Epithelial cell of esophagus (primary cell): Measurements from ENCODE around the gene ARHGAP24.
"Not testable (repeated sequence)": the region's sequence is repeated elsewhere in the genome, so short reads cannot be mapped to it uniquely, and the experiment has no call there.

Experiments used
- DNase-seq: peaks from one replicate; pipeline ENCODE4 v3.0.0; 2010; ENCODE audit warnings: low read depth
- H3K4me3 ChIP-seq: 2 replicates; pipeline ENCODE4 v1.5.1; 2011; ENCODE audit warnings: mild to moderate bottlenecking, low read length, control low read depth
- TF ChIP-seq, protein P1 (sequence below): IDR thresholded peaks from 2 replicates; pipeline ENCODE4 v1.5.1; 2011; ENCODE audit warnings: low read depth, mild to moderate bottlenecking, low read length, control low read depth, inconsistent platforms; ENCODE audit not compliant: insufficient read depth; ENCODE audit errors: missing control alignments

The ARHGAP24 gene

DNA sequence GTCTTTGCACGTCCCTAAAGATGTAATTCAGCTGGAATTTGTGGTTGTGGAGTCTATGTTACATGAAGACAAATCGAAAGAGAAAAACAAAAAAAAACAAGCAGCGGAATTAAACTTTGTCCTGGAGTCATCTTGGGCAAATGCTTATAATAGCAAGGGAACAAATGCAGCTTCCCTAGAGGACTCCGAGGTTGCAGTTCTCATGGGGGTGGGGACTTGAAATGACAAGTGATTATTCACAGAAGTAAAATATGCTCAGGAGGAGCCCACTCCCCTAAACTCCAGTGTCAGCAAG, 362.4 kb downstream of the ARHGAP24 start:
- H3K4me3 ChIP-seq = no peak overlapping the region
- DNase-seq = no peak
- TF ChIP-seq, protein P1, sequence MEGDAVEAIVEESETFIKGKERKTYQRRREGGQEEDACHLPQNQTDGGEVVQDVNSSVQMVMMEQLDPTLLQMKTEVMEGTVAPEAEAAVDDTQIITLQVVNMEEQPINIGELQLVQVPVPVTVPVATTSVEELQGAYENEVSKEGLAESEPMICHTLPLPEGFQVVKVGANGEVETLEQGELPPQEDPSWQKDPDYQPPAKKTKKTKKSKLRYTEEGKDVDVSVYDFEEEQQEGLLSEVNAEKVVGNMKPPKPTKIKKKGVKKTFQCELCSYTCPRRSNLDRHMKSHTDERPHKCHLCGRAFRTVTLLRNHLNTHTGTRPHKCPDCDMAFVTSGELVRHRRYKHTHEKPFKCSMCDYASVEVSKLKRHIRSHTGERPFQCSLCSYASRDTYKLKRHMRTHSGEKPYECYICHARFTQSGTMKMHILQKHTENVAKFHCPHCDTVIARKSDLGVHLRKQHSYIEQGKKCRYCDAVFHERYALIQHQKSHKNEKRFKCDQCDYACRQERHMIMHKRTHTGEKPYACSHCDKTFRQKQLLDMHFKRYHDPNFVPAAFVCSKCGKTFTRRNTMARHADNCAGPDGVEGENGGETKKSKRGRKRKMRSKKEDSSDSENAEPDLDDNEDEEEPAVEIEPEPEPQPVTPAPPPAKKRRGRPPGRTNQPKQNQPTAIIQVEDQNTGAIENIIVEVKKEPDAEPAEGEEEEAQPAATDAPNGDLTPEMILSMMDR = no peak

DNA sequence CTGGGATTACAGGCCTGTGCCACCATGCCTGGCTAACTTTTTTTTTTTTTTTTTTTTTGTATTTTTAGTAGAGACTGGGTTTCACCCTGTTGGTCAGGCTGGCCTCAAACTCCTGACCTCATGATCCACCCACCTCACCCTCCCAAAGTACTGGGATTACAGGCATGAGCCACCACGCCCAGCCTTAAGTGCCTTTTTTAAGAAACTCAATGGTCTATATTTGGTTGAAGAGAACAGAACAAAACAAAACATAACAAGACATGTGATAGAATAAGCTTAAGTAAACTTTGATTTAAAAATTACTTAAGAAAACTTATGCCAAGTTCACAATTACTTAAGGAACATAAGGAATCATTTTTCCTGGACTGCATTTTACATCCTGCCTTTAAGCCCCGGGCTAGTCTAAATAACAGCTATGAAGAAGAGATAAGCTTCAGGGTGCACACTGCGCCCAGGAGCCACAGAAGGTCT, 365.1 kb downstream of the ARHGAP24 start:
- not testable (repeated sequence) for H3K4me3 ChIP-seq, DNase-seq

GRCh38 chr4:85842540-85842939, 367.6 kb downstream of the ARHGAP24 start:
- TF ChIP-seq, protein P1 = no peak
- no peak overlapping the region for H3K4me3 ChIP-seq
- DNase-seq = no peak

- not testable (repeated sequence) for DNase-seq, H3K4me3 ChIP-seq
Observed at GRCh38 chr4:85853740-85854139, 378.8 kb downstream of the ARHGAP24 start.

DNA sequence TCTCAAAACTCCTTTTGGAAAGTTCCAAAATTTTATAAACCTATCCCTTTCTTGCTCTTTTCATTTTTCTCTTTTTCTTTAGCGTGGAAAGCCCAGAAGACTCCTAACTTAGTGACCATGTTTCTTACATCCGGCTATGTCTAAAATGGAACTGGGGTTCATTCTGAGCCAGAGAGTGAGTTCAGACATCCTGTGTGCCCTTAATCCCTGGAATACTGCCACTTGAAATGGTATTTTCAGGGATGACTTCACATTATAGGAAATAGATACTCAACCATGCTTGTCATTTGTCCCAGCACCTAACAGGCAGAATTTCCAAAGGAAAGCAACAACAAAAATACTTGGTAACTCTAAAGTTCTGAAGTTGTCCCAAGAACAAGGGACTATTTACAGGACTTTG, 379.6 kb downstream of the ARHGAP24 start:
- DNase-seq = no peak
- TF ChIP-seq, protein P1 = no peak
- H3K4me3 ChIP-seq = no peak overlapping the region

DNA sequence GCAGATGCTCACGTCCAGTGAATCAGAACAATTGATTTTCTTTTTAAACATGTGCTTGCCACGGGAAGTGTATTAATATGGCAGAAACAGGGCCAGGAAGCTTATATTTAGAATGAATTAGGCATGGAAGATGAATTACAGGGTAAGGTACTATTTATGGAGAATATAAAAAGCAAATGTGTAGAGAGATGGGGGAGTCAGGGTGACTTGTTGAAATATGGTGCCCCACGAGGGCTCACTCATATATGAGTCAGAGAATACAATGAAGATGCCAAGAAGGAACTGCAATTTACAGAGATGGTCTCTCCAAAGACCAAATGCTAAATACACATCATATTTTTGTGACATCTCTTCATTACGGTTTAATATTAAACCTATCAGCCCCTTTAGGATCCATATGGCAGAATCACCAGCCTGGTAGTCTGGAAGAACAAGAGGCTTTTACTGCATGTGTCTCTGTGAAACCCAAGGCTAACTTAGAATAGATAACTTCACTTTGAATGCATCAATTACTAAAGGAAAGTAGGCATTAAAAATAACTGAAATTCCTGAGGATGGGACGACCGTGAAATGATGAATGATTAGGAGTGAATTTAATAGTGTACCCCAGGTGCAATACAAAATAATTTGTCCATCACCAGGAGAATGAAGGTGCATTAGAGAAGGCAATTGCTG, 385.3 kb downstream of the ARHGAP24 start:
- peak; percentile 31 for DNase-seq
- TF ChIP-seq, protein P1 = no peak
- H3K4me3 ChIP-seq = no peak overlapping the region

- H3K4me3 ChIP-seq = no peak overlapping the region
- TF ChIP-seq, protein P1 = no peak
- DNase-seq = peak; percentile 78
Observed at GRCh38 chr4:85861064-85861765, 386.3 kb downstream of the ARHGAP24 start.

- DNase-seq = no peak
- no peak overlapping the region for H3K4me3 ChIP-seq
- TF ChIP-seq, protein P1 = no peak
Observed at GRCh38 chr4:85862896-85863295, 387.9 kb downstream of the ARHGAP24 start.
